ENCODE data around the gene ID4.

GRCh38 chr6:19865178-19865577 lies 28.0 kb downstream of the ID4 start:
- no peak for TF ChIP-seq CTCF (IDR thresholded peaks at IDR 0.05)
- no peak for TF ChIP-seq POLR2A (IDR thresholded peaks at IDR 0.05)

All from ovary (tissue), 3 donors.